WERI-Rb-1 (cell line): ENCODE measurements around the gene ANKMY2.

Source experiments
- DNase-seq: peaks from one replicate; pipeline ENCODE4 v3.0.0-alpha.2; 2020
- H3K27ac ChIP-seq: fragments of 250-450 bp; sonication (Bioruptor Pico); 2 replicates; pipeline ENCODE4 v1.5.1; 2020; ENCODE audit warnings: mild to moderate bottlenecking, moderate library complexity
- H3K27me3 ChIP-seq: fragments of 250-450 bp; sonication (Bioruptor Pico); 2 replicates; pipeline ENCODE4 v1.5.1; 2021; ENCODE audit warnings: mild to moderate bottlenecking, low read depth, moderate library complexity; ENCODE audit not compliant: insufficient read depth, severe bottlenecking
- H3K36me3 ChIP-seq: fragments of 250-450 bp; sonication (Bioruptor Pico); 2 replicates; pipeline ENCODE4 v1.5.1; 2020; ENCODE audit warnings: mild to moderate bottlenecking, moderate library complexity
- H3K4me3 ChIP-seq: 2 replicates; pipeline ENCODE4 v1.5.1; 2011; ENCODE audit warnings: low read depth, mild to moderate bottlenecking, control low read depth, low read length
- H3K9me3 ChIP-seq: fragments of 250-450 bp; sonication (Bioruptor Pico); 2 replicates; pipeline ENCODE4 v1.5.1; 2021; ENCODE audit warnings: mild to moderate bottlenecking, moderate library complexity; ENCODE audit not compliant: severe bottlenecking
- TF ChIP-seq, protein P1 (sequence below): IDR thresholded peaks from 2 replicates; pipeline ENCODE4 v1.5.1; 2011; ENCODE audit warnings: low read depth, mild to moderate bottlenecking, control low read depth, inconsistent platforms, low read length

Gene ANKMY2

DNA sequence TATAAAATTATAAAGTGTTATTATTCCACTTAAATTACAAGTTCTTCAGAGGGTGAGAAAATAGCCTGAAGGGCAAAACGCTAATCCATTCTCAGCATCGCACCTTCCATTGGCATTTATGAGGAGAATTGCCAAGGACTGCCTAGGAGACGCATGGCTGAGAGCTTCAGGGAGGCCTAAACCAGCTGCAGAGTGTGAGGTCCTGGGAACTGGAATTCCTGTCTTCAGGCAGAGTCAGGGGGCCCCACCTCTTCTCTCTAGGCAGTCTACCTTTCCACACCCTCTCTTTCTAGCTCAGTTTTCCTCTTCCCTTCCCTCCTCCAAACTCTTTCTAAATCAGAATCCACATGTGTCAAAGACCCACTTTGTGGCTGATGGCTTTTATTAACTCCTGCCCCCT, 83.6 kb downstream of the ANKMY2 start:
- H3K4me3 ChIP-seq: no peak overlapping the region
- no peak overlapping the region for H3K27ac ChIP-seq
- no peak for DNase-seq
- TF ChIP-seq, protein P1, sequence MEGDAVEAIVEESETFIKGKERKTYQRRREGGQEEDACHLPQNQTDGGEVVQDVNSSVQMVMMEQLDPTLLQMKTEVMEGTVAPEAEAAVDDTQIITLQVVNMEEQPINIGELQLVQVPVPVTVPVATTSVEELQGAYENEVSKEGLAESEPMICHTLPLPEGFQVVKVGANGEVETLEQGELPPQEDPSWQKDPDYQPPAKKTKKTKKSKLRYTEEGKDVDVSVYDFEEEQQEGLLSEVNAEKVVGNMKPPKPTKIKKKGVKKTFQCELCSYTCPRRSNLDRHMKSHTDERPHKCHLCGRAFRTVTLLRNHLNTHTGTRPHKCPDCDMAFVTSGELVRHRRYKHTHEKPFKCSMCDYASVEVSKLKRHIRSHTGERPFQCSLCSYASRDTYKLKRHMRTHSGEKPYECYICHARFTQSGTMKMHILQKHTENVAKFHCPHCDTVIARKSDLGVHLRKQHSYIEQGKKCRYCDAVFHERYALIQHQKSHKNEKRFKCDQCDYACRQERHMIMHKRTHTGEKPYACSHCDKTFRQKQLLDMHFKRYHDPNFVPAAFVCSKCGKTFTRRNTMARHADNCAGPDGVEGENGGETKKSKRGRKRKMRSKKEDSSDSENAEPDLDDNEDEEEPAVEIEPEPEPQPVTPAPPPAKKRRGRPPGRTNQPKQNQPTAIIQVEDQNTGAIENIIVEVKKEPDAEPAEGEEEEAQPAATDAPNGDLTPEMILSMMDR: no peak
- no peaks in the 10 kb centered on the region for H3K9me3 ChIP-seq
- H3K36me3 ChIP-seq: no peaks in the 10 kb centered on the region
- H3K27me3 ChIP-seq: no peaks in the 10 kb centered on the region

DNA sequence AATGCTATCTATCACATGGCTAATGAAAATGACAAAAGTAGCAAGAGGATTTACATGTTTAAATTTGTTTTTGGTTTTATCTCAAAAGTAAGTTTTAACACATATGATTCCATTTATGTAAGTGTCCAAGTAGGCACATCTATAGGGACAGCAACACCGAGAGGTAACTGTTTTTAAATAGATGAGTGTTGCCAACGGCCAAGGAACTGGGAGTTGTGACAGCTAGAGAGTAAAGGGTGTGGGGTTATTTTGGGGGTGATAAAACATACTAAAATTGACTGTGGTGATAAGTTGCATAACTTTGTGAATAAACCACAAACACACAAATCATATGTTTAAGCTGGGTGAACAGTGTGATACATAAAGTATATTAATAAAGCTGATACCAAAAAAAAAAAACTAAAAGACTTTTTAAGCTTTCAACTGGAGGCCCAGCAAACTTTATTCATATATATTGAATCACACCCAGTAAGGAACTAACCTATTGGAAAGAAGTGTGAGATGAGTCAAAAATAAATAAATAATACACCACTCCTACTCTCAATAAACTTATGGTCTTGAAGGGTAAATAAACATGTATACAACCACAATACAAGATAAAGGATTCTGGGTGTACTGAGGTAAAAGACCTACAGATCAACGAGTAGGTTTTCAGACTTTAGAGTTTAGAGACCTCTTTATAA, 85.9 kb downstream of the ANKMY2 start:
- Histone ChIP-seq H3K27me3 (no peaks in the 10 kb centered on the region), H3K36me3 (no peaks in the 10 kb centered on the region), H3K4me3 (no peak overlapping the region), H3K9me3 (no peaks in the 10 kb centered on the region), H3K27ac (no peak overlapping the region)
- DNase-seq: no peak
- TF ChIP-seq, protein P1: no peak

GRCh38 chr7:16558761-16559302, 86.7 kb downstream of the ANKMY2 start:
- TF ChIP-seq, protein P1: no peak
- no peak for DNase-seq
- Histone ChIP-seq H3K9me3 (no peaks in the 10 kb centered on the region), H3K4me3 (no peak overlapping the region), H3K27me3 (no peaks in the 10 kb centered on the region), H3K36me3 (no peaks in the 10 kb centered on the region), H3K27ac (no peak overlapping the region)

DNA sequence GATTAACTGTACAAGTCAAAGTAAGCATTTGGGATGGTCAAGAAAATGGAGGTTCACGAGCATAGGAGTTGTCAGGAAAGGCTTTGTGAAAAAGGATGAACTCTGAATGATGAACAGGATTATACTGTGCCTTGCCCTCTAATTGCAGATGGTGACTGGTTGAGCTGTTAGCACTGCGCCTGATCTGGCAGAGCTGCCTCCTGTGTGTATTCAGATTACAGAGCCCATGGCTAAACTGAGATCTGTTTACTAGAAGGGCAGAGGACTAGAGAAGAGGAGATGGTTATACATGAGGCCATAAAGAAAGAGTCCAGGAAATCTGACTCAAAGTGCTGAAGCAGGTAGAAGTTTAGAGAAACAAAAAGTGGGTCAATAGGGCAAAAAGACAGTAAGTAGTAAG, 89.2 kb downstream of the ANKMY2 start:
- H3K9me3 ChIP-seq: no peaks in the 10 kb centered on the region
- TF ChIP-seq, protein P1: no peak
- H3K36me3 ChIP-seq: no peaks in the 10 kb centered on the region
- no peak for DNase-seq
- no peaks in the 10 kb centered on the region for H3K27me3 ChIP-seq
- H3K27ac ChIP-seq: no peak overlapping the region
- H3K4me3 ChIP-seq: no peak overlapping the region

DNA sequence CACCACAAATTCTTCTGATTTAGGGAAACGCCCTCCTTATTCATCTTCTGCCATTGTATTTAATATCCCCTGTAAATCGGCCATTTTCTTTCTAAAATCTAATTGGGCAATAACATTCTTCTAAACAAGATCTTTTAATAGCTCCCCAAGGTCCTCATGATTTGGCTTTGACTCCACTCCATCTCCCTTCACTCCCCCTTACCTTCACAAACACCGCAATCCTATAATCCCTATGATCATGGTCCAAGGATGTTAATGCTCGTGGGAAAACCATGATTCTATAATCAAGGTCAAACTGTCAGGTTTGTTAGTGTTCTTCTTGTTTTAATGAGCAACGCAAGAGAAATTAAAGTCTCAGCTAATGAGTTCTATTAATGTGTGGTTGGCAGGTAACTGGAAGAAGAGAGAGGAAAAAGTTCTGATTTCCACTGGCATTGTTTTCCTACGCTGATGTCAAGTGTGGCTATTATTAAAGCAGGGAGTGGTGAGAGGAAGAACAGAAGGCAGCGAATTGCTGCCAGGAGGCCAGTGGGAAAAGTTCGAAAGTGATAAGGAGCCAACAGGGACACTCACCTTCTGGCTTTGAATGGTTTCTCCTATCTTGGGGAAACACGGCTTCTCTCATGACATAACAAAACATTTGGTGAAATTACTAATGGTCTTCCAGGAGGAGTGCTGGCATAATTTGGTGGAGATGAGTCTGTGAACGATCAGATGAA, 90.9 kb downstream of the ANKMY2 start:
- TF ChIP-seq, protein P1: no peak
- no peak overlapping the region for H3K27ac ChIP-seq
- DNase-seq: no peak
- H3K27me3 ChIP-seq: no peaks in the 10 kb centered on the region
- H3K9me3 ChIP-seq: no peaks in the 10 kb centered on the region
- no peak overlapping the region for H3K4me3 ChIP-seq
- H3K36me3 ChIP-seq: no peaks in the 10 kb centered on the region
